OCI-LY1 (cell line): ENCODE measurements around the gene TIGD1.

Source experiments
- EZH2 ChIP-seq: fragments of 200-600 bp; sonication (generic), shearing (Covaris generic); IDR thresholded peaks from 2 replicates; pipeline ENCODE4 v1.8.0; 2017; ENCODE audit warnings: borderline replicate concordance, mixed run types, mild to moderate bottlenecking, antibody characterized with exemption, low read length, moderate library complexity, mixed read lengths
- TF ChIP-seq, protein P1 (sequence below): fragments of 200-600 bp; sonication (generic), shearing (Covaris generic); IDR thresholded peaks from 2 replicates; pipeline ENCODE4 v1.5.1; 2017; ENCODE audit warnings: mild to moderate bottlenecking, antibody characterized with exemption, low read length, moderate library complexity, mixed read lengths

DNA sequence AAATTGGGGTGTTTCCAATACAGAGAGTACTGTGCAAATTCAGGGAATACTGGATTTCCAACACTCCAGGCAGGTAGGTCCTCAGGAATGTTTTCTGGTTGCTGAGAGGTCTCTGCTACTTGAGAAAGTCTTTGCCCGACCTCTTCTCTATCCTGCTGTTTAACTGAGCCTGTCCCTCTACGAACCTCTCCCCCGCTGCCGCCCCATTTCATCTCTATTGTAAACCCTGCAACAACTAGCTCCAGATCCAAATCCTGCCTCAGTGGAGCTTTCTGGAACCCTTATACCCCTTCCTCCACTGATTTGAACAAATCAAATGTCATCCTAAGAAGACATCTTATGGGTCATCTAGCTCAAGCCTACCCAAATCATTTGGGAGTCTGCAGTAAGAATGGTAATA lies 1.4 kb upstream of the TIGD1 start:
- TF ChIP-seq, protein P1, sequence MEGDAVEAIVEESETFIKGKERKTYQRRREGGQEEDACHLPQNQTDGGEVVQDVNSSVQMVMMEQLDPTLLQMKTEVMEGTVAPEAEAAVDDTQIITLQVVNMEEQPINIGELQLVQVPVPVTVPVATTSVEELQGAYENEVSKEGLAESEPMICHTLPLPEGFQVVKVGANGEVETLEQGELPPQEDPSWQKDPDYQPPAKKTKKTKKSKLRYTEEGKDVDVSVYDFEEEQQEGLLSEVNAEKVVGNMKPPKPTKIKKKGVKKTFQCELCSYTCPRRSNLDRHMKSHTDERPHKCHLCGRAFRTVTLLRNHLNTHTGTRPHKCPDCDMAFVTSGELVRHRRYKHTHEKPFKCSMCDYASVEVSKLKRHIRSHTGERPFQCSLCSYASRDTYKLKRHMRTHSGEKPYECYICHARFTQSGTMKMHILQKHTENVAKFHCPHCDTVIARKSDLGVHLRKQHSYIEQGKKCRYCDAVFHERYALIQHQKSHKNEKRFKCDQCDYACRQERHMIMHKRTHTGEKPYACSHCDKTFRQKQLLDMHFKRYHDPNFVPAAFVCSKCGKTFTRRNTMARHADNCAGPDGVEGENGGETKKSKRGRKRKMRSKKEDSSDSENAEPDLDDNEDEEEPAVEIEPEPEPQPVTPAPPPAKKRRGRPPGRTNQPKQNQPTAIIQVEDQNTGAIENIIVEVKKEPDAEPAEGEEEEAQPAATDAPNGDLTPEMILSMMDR: no peak
- TF ChIP-seq EZH2: no peak
